Measurements from ENCODE around the gene HMCN1.

DNA sequence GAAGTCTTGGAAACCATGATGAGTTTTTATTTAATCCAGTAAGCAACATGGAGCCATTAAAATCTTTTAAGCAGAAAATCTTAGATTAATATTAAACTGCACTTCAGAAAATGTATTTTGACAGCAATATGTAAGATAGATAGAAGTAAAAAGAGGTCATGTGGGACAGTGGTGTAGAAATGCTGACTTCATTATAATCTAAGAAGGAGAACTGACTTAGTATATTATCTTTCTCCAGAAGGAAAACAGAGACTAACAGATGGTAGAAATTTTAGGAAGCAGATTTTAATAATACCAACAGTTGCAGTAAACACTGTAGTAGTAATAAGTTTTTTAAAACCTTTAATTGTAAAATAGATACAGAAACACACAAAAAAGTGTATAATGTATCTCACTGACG is 367.9 kb downstream of the HMCN1 start:
- TF ChIP-seq, protein P1, sequence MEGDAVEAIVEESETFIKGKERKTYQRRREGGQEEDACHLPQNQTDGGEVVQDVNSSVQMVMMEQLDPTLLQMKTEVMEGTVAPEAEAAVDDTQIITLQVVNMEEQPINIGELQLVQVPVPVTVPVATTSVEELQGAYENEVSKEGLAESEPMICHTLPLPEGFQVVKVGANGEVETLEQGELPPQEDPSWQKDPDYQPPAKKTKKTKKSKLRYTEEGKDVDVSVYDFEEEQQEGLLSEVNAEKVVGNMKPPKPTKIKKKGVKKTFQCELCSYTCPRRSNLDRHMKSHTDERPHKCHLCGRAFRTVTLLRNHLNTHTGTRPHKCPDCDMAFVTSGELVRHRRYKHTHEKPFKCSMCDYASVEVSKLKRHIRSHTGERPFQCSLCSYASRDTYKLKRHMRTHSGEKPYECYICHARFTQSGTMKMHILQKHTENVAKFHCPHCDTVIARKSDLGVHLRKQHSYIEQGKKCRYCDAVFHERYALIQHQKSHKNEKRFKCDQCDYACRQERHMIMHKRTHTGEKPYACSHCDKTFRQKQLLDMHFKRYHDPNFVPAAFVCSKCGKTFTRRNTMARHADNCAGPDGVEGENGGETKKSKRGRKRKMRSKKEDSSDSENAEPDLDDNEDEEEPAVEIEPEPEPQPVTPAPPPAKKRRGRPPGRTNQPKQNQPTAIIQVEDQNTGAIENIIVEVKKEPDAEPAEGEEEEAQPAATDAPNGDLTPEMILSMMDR (IDR thresholded peaks at IDR 0.05), result no peak
- no peak for TF ChIP-seq ZFX (IDR thresholded peaks at IDR 0.05; ENCODE audit: borderline replicate concordance)

Measured in 22Rv1 (cell line).